Prostate gland (tissue), 2 donors: ENCODE results near the gene FRRS1L. TPM values are rescaled to one million over a fixed set of nuclear protein-coding genes. Genes with fewer than 3 reads are reported as not detected.

Source experiments
- DNase-seq: peaks from one replicate; pipeline ENCODE4 v3.0.0-alpha.2; 2019; ENCODE audit warnings: low spot score
- H3K27ac ChIP-seq, 2 donors: fragments of 200-600 bp; sonication (generic); 2 replicates each; pipeline ENCODE4 v1.5.1; 2017 to 2019
- H3K27me3 ChIP-seq: fragments of 200-600 bp; sonication (generic); replicated peaks from 2 replicates; pipeline ENCODE4 v1.5.1; 2019; ENCODE audit not compliant: insufficient read depth
- H3K36me3 ChIP-seq, 2 donors: fragments of 200-600 bp; sonication (generic); 1 replicate in 1 of 2; 2 replicates in 1 of 2; pipeline versions ENCODE4 v1.5.1 to v1.8.1; 2017 to 2019
- H3K4me1 ChIP-seq: fragments of 200-600 bp; sonication (generic); replicated peaks from 2 replicates; pipeline ENCODE4 v1.5.1; 2019
- H3K4me3 ChIP-seq, 2 donors: fragments of 200-600 bp; sonication (generic); 2 replicates each; pipeline ENCODE4 v1.5.1; 2017 to 2019
- H3K9me3 ChIP-seq: fragments of 200-600 bp; sonication (generic); 2 replicates; pipeline ENCODE4 v1.5.1; 2017
- CTCF ChIP-seq, 4 experiments: fragments of 200-600 bp in 2 of 4; fragments of 450-650 bp in 2 of 4; sonication (generic) in 2 of 4; IDR thresholded peaks; 1 replicate in 3 of 4; 2 replicates in 1 of 4; pipeline ENCODE4 v1.5.1; 2016 to 2019; ENCODE audit warnings: antibody characterized with exemption in 4 of 4, mild to moderate bottlenecking in 2 of 4, moderate library complexity in 2 of 4
- POLR2A ChIP-seq: fragments of 450-650 bp; IDR thresholded peaks from one replicate; pipeline ENCODE4 v1.6.1; 2016; ENCODE audit warnings: antibody characterized with exemption, mild to moderate bottlenecking
- POLR2AphosphoS5 ChIP-seq: sonication (generic); formaldehyde crosslinking; IDR thresholded peaks from one replicate; pipeline ENCODE4 v1.6.1; 2017; ENCODE audit warnings: antibody characterized with exemption
- WGBS: methylation state at CpG from one replicate; pipeline ENCODE4 v1.1.5; 2018; 5-methylcytosine and 5-hydroxymethylcytosine counted together
- intact Hi-C: fragments of 100-400 bp; cut with DNase I; formaldehyde crosslinking; loops from one replicate; pipeline ENCODE4 v1.14.2; 2022
- total RNA-seq, 2 donors: library from RNA; depleted of rRNA; stranded (reverse); fragments of >200 nt; gene quantifications; one replicate each; pipeline ENCODE4 v1.1.0, GENCODE V29; 2016

FRRS1L gene
- total RNA-seq, 2 donors from 2014 or later = 1.6 to 11.9 TPM

DNA sequence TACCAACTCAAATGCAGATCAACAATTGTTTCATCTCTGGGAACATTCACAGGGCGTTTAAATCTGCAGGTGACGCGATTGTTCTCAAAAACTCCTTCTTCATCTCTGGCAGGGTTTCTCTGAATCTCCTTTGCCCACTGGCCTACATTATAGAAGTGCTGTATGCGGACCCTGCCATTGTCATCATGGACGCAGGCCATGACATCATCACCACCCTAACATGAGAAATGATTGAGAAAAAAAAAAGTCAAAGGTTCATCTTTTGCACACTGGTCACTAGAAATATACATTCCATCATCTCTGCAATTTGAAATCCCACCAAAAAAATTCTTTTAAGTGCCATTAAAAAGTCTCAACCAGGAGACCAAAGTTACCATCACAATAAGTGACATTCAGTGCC lies 25.7 kb downstream of the FRRS1L start:
- TF ChIP-seq POLR2A (no peak), CTCF (IDR thresholded peaks at IDR 0.05) (no peak), POLR2AphosphoS5 (no peak)

DNA sequence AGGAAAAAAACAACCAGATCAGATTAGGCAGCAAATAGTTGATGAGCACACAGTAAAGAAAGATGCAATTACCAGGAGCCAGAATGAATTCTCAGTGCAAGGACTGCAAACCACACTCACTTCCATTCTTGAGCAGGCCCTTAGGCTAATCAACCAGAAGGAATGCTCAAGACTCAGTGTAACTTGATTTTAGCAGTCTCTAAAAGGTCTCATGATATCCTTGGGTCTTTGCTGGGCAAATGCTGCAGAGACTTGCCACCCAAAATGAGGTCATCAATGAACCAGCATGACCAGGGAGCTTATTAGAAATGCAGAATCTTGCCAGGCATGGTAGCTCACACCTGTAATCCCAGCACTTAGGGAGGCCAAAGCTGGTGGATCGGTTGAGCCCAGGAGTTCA lies 27.2 kb downstream of the FRRS1L start:
- intact Hi-C loops = no loop called here
- no peak for TF ChIP-seq POLR2AphosphoS5
- TF ChIP-seq POLR2A = no peak
- TF ChIP-seq CTCF (IDR thresholded peaks at IDR 0.05) = no peak
- no peaks in the 10 kb centered on the region for H3K9me3 ChIP-seq
- no peaks in the 10 kb centered on the region for H3K4me1 ChIP-seq
- H3K27ac ChIP-seq = no peak overlapping the region
- no peaks in the 10 kb centered on the region for H3K36me3 ChIP-seq
- H3K4me3 ChIP-seq = no peak overlapping the region
- no peaks in the 10 kb centered on the region for H3K27me3 ChIP-seq
- 100% methylated on average over 1 of the region's 1 CpG for WGBS
- DNase-seq = no peak

More for the DNA sequence above, 25.7 kb downstream of the FRRS1L start:
- H3K9me3 ChIP-seq = no peaks in the 10 kb centered on the region
- DNase-seq = no peak
- no peak overlapping the region for H3K27ac ChIP-seq
- intact Hi-C loops = no loop called here
- H3K4me3 ChIP-seq = no peak overlapping the region
- 95% methylated on average over 5 of the region's 5 CpGs for WGBS
- H3K4me1 ChIP-seq = no peaks in the 10 kb centered on the region
- H3K36me3 ChIP-seq = no peaks in the 10 kb centered on the region
- H3K27me3 ChIP-seq = no peaks in the 10 kb centered on the region

DNA sequence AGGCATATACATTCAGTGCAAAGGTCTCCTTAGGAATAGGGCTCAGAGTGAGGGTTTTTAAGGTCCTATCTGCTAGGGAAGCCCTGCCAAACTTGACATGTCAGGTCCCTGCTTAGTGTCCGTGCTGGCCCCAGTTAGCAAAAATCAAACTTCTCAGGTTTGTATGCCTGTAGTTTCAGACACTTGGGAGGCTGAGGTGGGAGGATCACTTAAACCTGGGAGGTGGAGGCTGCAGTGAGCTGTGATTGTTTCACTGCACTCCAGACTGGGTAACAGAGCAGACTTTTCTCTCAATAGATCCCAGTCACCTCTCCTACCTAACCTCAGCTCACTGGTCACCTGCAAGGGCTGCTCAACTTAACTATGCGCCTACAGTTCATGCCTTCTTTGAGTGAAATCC lies 28.6 kb downstream of the FRRS1L start:
- Histone ChIP-seq H3K27ac (no peak overlapping the region), H3K27me3 (no peaks in the 10 kb centered on the region), H3K36me3 (no peaks in the 10 kb centered on the region), H3K9me3 (no peaks in the 10 kb centered on the region), H3K4me1 (no peaks in the 10 kb centered on the region), H3K4me3 (no peak overlapping the region)
- TF ChIP-seq POLR2AphosphoS5 (no peak), CTCF (IDR thresholded peaks at IDR 0.05) (no peak), POLR2A (no peak)
- 91% methylated on average over 2 of the region's 2 CpGs for WGBS
- DNase-seq = no peak
- intact Hi-C loops = no loop called here

DNA sequence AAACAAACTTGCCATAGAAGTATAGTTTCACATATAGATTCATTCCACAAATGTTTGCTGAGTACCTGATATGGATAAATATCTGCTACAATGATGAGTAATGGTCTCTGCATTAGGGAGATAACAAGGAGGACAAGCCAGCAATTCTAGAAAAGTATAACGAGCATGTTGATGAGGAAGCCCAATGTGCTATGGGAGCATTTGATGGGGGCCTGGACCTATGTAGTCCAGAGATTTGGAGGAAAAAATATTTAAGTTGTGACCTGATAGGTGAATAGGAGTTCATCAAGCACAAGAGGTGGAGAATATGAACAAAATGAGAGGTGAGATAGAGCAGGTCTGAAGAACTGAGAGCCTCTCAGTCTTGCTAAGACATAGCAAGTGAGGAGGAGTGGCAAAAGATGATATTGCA lies 32.9 kb downstream of the FRRS1L start:
- TF ChIP-seq POLR2A = no peak
- TF ChIP-seq CTCF (IDR thresholded peaks at IDR 0.05) = no peak
- TF ChIP-seq POLR2AphosphoS5 = no peak
- intact Hi-C loops = no loop called here

DNA sequence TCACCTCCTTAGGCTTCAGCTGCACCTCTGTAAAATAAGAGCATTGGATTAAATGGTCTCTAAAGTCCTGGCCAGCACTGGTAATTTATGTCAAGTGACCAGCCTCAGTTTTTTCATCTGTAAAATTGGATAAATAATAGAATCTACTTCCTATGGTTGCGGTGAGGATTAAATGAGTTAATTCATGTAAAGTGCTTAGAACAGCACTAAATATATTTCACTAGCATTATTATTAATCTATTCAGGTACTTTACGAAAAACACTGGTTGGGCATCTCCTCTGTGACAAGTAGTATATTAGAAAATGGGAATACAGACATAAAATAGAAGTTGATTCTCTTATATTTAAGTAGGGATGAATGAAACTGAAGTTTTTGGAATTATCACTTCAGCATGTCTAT lies 33.5 kb downstream of the FRRS1L start:
- DNase-seq = no peak
- H3K27ac ChIP-seq = no peak overlapping the region
- no peak for TF ChIP-seq CTCF (IDR thresholded peaks at IDR 0.05)
- no peak for TF ChIP-seq POLR2AphosphoS5
- no peak for TF ChIP-seq POLR2A
- no peaks in the 10 kb centered on the region for H3K4me1 ChIP-seq
- WGBS = 91% methylated on average over 2 of the region's 2 CpGs
- intact Hi-C loops = no loop called here
- no peak overlapping the region for H3K4me3 ChIP-seq
- H3K36me3 ChIP-seq = no peaks in the 10 kb centered on the region
- no peaks in the 10 kb centered on the region for H3K27me3 ChIP-seq
- H3K9me3 ChIP-seq = no peaks in the 10 kb centered on the region

More for the DNA sequence above, 32.9 kb downstream of the FRRS1L start:
- no peak overlapping the region for H3K4me3 ChIP-seq
- DNase-seq = no peak
- H3K4me1 ChIP-seq = no peaks in the 10 kb centered on the region
- H3K36me3 ChIP-seq = no peaks in the 10 kb centered on the region
- H3K9me3 ChIP-seq = no peaks in the 10 kb centered on the region
- 85% methylated on average over 1 of the region's 1 CpG for WGBS
- no peak overlapping the region for H3K27ac ChIP-seq
- H3K27me3 ChIP-seq = no peaks in the 10 kb centered on the region
